Smooth muscle cell of the brain vasculature (primary cell): ENCODE data around the gene NT5C3A.
"Not testable (repeated sequence)": the region's sequence is repeated elsewhere in the genome, so short reads cannot be mapped to it uniquely, and the experiment has no call there.

Experiments used
- DNase-seq: peaks from one replicate; pipeline ENCODE4 v3.0.0-alpha.2; 2012; ENCODE audit warnings: low read depth, low spot score

Gene NT5C3A

GRCh38 chr7:32979902-32980301, 82.7 kb downstream of the NT5C3A start:
- not testable (repeated sequence) for DNase-seq

GRCh38 chr7:32979246-32979645, 83.3 kb downstream of the NT5C3A start:
- not testable (repeated sequence) for DNase-seq

DNA sequence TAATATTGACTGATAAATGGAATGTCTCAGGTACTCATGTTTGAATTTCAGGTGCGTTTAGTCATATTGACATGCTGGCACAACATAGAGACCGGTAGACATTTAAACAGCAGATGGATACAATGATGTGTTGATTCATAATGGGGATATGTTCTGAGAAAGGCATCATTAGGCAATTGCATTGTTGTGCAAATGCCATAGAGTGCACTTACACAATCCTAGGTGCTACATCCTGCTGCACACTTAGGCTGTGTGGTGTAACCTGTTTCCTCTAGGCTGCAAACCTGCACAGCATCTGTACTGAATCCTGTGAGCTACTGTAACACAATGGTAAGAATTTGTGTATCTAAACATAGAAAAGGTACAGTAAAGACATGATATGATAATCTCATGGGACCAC, 85.4 kb downstream of the NT5C3A start:
- DNase-seq, result not testable (repeated sequence)

DNA sequence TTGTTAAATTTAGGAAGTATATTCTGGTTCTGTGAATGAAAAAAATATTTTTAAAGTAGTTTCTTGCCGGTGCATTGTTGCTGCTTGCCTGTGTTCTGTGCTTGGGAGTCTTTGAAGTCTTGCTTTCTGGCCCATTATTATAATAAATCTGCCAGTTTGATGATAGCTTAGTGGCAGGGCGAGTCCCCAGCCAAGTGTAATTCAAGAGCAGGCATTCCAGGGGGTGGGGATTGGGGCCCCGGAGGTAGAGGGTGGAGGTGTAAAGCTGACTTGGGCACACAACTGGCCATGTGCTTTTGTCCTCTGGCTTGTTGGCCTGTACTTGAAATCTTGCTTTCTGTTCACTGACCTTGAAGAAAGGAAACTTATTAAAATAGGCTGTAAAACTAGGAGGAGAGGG, 90.6 kb downstream of the NT5C3A start:
- not testable (repeated sequence) for DNase-seq

GRCh38 chr7:32967268-32967582, 95.4 kb downstream of the NT5C3A start:
- DNase-seq, result not testable (repeated sequence)

DNA sequence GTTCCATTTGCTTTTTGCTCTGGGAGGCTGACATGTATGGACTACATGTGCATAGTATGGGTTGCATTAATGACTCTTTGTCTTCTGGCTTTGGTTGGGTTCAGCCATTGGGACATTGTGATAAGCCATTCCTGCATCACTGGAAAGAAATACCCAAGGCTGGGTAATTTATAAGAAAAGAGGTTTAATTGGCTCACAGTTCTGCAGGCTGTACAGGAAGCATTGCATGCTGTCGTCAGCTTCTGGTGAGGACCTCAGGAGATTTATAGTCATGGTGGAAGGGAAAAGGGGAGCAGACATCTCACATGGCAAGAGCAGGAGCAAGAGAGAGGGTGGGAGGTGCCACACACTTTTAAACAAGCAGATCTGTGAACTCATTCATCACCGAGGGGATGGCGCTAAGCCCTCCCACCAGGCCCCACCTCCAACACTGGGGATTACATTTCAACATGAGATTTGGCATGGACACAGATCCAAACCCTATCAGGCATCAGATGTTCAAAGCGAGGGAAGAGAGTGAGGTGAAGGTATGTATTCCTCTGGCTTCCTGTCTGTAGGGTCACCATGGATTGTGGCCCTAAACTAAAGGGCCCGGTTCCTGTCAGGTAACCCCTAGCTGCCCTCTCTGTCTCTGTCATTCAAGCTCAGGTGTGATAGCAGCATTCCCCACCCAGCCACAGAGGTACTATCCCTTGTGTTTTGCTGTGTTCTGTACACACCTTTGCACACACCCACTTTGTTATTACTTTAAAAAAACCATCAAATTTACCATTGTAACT, 95.9 kb downstream of the NT5C3A start:
- DNase-seq, result not testable (repeated sequence)

DNA sequence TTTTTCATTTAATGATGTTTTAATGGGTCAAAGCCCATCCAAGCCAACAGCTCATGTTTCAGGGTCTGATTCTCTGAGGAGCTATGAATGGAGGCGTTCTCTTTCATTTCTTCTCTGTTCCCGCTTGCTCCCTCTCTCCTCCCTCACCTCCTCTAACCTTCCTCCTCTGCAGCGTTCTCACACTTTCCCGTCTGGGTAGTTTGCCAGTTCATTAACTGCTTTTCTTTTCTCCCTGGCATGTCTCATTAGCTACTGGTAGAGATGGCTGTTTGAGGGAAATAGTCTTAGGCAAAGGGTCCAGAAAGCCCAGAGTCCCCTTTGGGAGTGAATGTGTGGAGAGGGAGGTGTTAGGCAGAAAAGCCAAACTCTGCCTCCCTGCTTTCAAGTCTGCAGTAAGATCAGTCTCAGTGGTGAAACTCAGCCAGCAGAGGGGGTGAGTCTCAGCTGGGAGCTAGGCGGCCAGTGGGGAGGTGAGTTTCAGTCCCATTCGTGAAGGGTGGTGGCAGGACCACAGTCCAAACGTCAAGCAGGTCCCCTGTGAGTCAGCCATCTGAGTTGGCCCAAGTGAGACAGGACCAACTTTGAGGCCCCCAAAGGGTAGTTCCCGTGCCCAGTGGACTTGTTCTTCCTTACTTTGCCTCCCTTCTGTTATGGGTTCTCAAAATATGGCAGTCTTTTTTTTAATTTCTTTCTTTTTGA, 98.0 kb downstream of the NT5C3A start:
- not testable (repeated sequence) for DNase-seq
